C4-2B (cell line): ENCODE measurements around the gene NRXN3.
"Not testable (repeated sequence)": the region's sequence is repeated elsewhere in the genome, so short reads cannot be mapped to it uniquely, and the experiment has no call there.

Source experiments
- H3K27ac ChIP-seq: fragments of 450-650 bp; 2 replicates; pipeline ENCODE4 v1.5.1; 2017
- CTCF ChIP-seq: fragments of 450-650 bp; conservative IDR thresholded peaks from 2 replicates; pipeline ENCODE4 v1.5.1; 2017; ENCODE audit warnings: mild to moderate bottlenecking
- ZFX ChIP-seq: fragments of 450-650 bp; IDR thresholded peaks from 2 replicates; pipeline ENCODE4 v1.6.1; 2017

Gene NRXN3

GRCh38 chr14:79098324-79098723 lies 928.2 kb downstream of the NRXN3 start:
- TF ChIP-seq ZFX (no peak), CTCF (no peak)
- no peak overlapping the region for H3K27ac ChIP-seq

- H3K27ac ChIP-seq, result no peak overlapping the region
- TF ChIP-seq ZFX (no peak), CTCF (no peak)
Observed at GRCh38 chr14:79100578-79100977, 930.4 kb downstream of the NRXN3 start.

- no peak overlapping the region for H3K27ac ChIP-seq
- TF ChIP-seq CTCF, result no peak
- no peak for TF ChIP-seq ZFX
Observed at GRCh38 chr14:79101388-79101787, 931.2 kb downstream of the NRXN3 start.

GRCh38 chr14:79103764-79104163 lies 933.6 kb downstream of the NRXN3 start:
- H3K27ac ChIP-seq, result no peak overlapping the region
- TF ChIP-seq ZFX (no peak), CTCF (no peak)

GRCh38 chr14:79110564-79110963 lies 940.4 kb downstream of the NRXN3 start:
- H3K27ac ChIP-seq, result not testable (repeated sequence)

- no peak overlapping the region for H3K27ac ChIP-seq
- no peak for TF ChIP-seq CTCF
- TF ChIP-seq ZFX, result no peak
Observed at GRCh38 chr14:79111987-79112501, 941.9 kb downstream of the NRXN3 start.

- TF ChIP-seq CTCF (no peak), ZFX (no peak)
- no peak overlapping the region for H3K27ac ChIP-seq
Observed at GRCh38 chr14:79117561-79117960, 947.4 kb downstream of the NRXN3 start.

- TF ChIP-seq CTCF, result no peak
- no peak for TF ChIP-seq ZFX
- no peak overlapping the region for H3K27ac ChIP-seq
Observed at GRCh38 chr14:79118291-79118690, 948.1 kb downstream of the NRXN3 start.
